Activated CD8-positive, alpha-beta T cell treated with anti-CD3 and anti-CD28 coated beads for 36 hours (primary cell): ENCODE measurements around the gene TMEM129. TPM values are rescaled to one million over a fixed set of nuclear protein-coding genes. Genes with fewer than 3 reads are reported as not detected.

Experiments used
- ATAC-seq: fragments of 200-7000 bp; cut with Tn5 transposase; one replicate; pipeline ENCODE4 v1.10.0; 2021; ENCODE audit warnings: mild to moderate bottlenecking, moderate library complexity
- CTCF ChIA-PET: fragments of 350-600 bp; sonication (Branson Sonifier 250); formaldehyde crosslinking; loops from one replicate; lab custom pipeline; 2021; ENCODE audit warnings: antibody characterized with exemption; lab: Charles Lee
- POLR2A ChIA-PET: fragments of 350-600 bp; sonication (Branson Sonifier 250); formaldehyde crosslinking; loops from one replicate; lab custom pipeline; 2021; ENCODE audit warnings: antibody characterized with exemption; lab: Charles Lee
- DNase-seq: peaks from one replicate; pipeline ENCODE4 v3.0.0-alpha.2; 2020
- H3K27ac Mint-ChIP-seq: one replicate; pipeline ENCODE4 v1.8.0; 2021; ENCODE audit warnings: mild to moderate bottlenecking, mixed read lengths
- H3K27me3 Mint-ChIP-seq: one replicate; pipeline ENCODE4 v1.8.0; 2021; ENCODE audit warnings: mixed read lengths
- H3K36me3 Mint-ChIP-seq: one replicate; pipeline ENCODE4 v1.8.0; 2021; ENCODE audit warnings: low read depth, mixed read lengths
- H3K4me1 Mint-ChIP-seq: one replicate; pipeline ENCODE4 v1.8.0; 2021; ENCODE audit warnings: low read depth, mixed read lengths
- H3K4me3 Mint-ChIP-seq: one replicate; pipeline ENCODE4 v1.8.0; 2021; ENCODE audit warnings: mild to moderate bottlenecking, moderate library complexity, mixed read lengths
- H3K9me3 Mint-ChIP-seq: one replicate; pipeline ENCODE4 v1.8.0; 2021; ENCODE audit warnings: mixed read lengths
- intact Hi-C: fragments of 100-400 bp; cut with micrococcal nuclease; formaldehyde crosslinking; loops from one replicate; pipeline ENCODE4 v1.10.0; 2022
- total RNA-seq, 2 experiments: library from RNA; stranded (reverse); gene quantifications; one replicate each; pipeline ENCODE4 v1.2.3, GENCODE V29; 2021
- TF ChIP-seq, protein P1 (sequence below): fragments of 200-600 bp; IDR thresholded peaks from one replicate; pipeline ENCODE4 v1.8.0; 2022; ENCODE audit warnings: antibody characterized with exemption, mild to moderate bottlenecking

The TMEM129 gene
- total RNA-seq, 2 experiments from 2014 or later, result 17.8 to 18.2 TPM

DNA sequence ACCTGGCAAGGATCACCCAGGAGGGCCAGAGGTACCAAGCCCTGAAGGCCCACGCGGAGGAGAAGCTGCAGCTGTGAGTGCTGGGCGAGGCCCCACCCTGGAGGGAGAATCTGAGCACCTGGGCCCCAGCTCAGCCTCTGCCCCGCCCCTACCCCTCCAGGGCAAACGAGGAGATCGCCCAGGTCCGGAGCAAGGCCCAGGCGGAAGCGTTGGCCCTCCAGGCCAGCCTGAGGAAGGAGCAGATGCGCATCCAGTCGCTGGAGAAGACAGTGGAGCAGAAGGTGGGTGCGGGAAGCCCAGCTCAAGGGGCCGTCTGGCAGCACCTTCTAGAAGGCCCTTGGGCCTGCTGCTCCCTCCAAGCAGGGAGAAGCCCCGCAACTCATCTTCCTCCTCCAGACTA lies 23.4 kb upstream of the TMEM129 start:
- intact Hi-C loops, result no loop called here
- peaks cover 27% of the 10 kb centered on the region for H3K36me3 Mint-ChIP-seq
- no peak for DNase-seq
- no peaks in the 10 kb centered on the region for H3K4me1 Mint-ChIP-seq
- ChIA-PET CTCF (interaction anchor here (1.1 to 7.6 kb wide), 9 partner anchors 10 to 166 kb away, joined by 3 to 139 read pairs (median 5); no protein-coding TSS in a partner anchor), POLR2A (interaction anchor here (0.6 to 2.3 kb wide), 6 partner anchors 10 to 66 kb away, joined by 3 to 9 read pairs (median 4); no protein-coding TSS in a partner anchor)
- TF ChIP-seq, protein P1, sequence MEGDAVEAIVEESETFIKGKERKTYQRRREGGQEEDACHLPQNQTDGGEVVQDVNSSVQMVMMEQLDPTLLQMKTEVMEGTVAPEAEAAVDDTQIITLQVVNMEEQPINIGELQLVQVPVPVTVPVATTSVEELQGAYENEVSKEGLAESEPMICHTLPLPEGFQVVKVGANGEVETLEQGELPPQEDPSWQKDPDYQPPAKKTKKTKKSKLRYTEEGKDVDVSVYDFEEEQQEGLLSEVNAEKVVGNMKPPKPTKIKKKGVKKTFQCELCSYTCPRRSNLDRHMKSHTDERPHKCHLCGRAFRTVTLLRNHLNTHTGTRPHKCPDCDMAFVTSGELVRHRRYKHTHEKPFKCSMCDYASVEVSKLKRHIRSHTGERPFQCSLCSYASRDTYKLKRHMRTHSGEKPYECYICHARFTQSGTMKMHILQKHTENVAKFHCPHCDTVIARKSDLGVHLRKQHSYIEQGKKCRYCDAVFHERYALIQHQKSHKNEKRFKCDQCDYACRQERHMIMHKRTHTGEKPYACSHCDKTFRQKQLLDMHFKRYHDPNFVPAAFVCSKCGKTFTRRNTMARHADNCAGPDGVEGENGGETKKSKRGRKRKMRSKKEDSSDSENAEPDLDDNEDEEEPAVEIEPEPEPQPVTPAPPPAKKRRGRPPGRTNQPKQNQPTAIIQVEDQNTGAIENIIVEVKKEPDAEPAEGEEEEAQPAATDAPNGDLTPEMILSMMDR, result no peak
- ATAC-seq, result no peak
- no peaks in the 10 kb centered on the region for H3K9me3 Mint-ChIP-seq
- no peak overlapping the region for H3K4me3 Mint-ChIP-seq
- H3K27ac Mint-ChIP-seq, result no peak overlapping the region
- no peaks in the 10 kb centered on the region for H3K27me3 Mint-ChIP-seq

DNA sequence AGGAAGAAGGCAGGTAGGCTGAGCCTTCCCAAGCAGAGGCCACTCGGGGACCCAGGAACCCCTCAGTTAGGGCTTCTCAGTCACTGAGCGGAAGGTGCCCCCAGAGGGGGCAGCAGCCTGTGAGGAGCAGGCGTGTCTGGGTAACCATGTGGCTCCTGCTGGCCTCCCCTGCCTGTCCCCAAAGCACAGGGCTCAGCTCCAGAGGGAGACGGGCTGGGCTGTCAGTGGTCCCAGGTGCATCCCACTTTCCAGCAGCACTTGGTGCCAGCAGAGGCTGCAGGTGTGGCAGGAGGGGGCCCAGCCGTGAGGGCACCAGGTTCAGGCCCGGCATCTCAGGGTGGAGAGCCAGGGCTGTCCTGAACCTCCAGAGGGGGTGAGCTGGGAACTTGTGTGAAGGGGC lies 22.9 kb upstream of the TMEM129 start:
- ATAC-seq, result no peak
- Mint-ChIP-seq H3K27me3 (no peaks in the 10 kb centered on the region), H3K36me3 (peaks cover 30% of the 10 kb centered on the region), H3K4me3 (no peak overlapping the region), H3K27ac (no peak overlapping the region), H3K9me3 (no peaks in the 10 kb centered on the region), H3K4me1 (no peaks in the 10 kb centered on the region)
- CTCF ChIA-PET, result interaction anchor here (0.6 to 7.6 kb wide), 5 partner anchors 21 to 166 kb away, joined by 3 to 139 read pairs (median 4); no protein-coding TSS in a partner anchor
- POLR2A ChIA-PET, result interaction anchor here (0.9 to 2.3 kb wide), 7 partner anchors 9 to 66 kb away, joined by 3 to 9 read pairs (median 4); no protein-coding TSS in a partner anchor
- TF ChIP-seq, protein P1, result no peak
- intact Hi-C loops, result no loop called here
- DNase-seq, result no peak

DNA sequence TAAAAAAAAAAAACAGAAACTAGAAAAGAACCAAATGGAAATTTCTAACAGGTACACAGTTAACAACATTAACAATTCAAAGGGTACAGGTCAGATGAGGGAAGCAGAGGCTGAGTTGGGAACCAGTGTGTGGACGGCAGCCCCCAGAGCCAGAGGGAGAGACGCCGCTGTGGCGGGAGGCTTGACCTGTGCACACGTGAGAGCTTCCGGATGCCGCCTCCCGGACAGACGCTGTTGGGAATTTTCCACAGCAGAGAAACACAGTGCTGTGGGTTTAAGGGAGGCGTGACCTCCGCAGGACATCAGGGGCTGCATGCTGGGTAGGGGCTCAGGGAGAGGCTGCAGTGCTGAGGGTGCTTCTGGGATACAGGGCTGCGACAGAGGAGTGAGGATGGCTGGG lies 22.4 kb upstream of the TMEM129 start:
- H3K27ac Mint-ChIP-seq, result no peak overlapping the region
- H3K9me3 Mint-ChIP-seq, result peaks cover 2% of the 10 kb centered on the region
- ATAC-seq (no peak), DNase-seq (no peak)
- intact Hi-C loops, result no loop called here
- TF ChIP-seq, protein P1, result no peak
- no peak overlapping the region for H3K4me3 Mint-ChIP-seq
- no peaks in the 10 kb centered on the region for H3K27me3 Mint-ChIP-seq
- CTCF ChIA-PET, result interaction anchor here (0.6 to 7.6 kb wide), 2 partner anchors 60 to 65 kb away, joined by 4 to 139 read pairs; no protein-coding TSS in a partner anchor
- POLR2A ChIA-PET, result interaction anchor here (0.9 to 2.3 kb wide), 5 partner anchors 9 to 67 kb away, joined by 3 to 9 read pairs (median 3); no protein-coding TSS in a partner anchor
- H3K4me1 Mint-ChIP-seq, result no peaks in the 10 kb centered on the region
- peaks cover 34% of the 10 kb centered on the region for H3K36me3 Mint-ChIP-seq

DNA sequence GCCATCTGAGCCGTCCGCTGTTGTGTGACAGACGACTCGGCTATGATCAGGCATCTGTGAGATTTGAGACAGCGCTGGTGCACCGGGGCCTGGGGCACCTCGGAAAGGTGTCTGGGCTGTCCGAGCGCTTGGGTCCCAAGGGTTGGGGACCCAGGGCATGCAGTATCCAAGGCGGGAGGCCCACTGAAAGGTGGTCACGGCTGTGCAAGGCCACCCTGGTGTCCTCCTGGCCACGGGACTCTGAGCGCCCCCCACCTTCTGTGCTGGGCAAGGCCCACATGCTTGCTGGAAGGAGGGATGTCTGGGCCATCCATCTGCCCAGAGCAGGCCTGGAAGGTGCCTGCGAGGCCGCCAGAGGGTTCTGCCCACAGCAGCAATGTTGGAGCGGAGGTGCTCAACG lies 20.1 kb upstream of the TMEM129 start:
- peaks cover 57% of the 10 kb centered on the region for H3K36me3 Mint-ChIP-seq
- ChIA-PET CTCF (interaction anchor here (1.4 to 3.0 kb wide), 2 partner anchors 48 to 69 kb away, joined by 3 to 13 read pairs; no protein-coding TSS in a partner anchor), POLR2A (interaction anchor here (1.3 to 2.1 kb wide), 3 partner anchors 10 to 70 kb away, joined by 3 to 6 read pairs (median 4); no protein-coding TSS in a partner anchor)
- no peaks in the 10 kb centered on the region for H3K4me1 Mint-ChIP-seq
- TF ChIP-seq, protein P1, result no peak
- peaks cover 9% of the 10 kb centered on the region for H3K9me3 Mint-ChIP-seq
- H3K4me3 Mint-ChIP-seq, result no peak overlapping the region
- intact Hi-C loops, result no loop called here
- DNase-seq, result no peak
- ATAC-seq, result no peak
- H3K27ac Mint-ChIP-seq, result no peak overlapping the region
- H3K27me3 Mint-ChIP-seq, result no peaks in the 10 kb centered on the region

DNA sequence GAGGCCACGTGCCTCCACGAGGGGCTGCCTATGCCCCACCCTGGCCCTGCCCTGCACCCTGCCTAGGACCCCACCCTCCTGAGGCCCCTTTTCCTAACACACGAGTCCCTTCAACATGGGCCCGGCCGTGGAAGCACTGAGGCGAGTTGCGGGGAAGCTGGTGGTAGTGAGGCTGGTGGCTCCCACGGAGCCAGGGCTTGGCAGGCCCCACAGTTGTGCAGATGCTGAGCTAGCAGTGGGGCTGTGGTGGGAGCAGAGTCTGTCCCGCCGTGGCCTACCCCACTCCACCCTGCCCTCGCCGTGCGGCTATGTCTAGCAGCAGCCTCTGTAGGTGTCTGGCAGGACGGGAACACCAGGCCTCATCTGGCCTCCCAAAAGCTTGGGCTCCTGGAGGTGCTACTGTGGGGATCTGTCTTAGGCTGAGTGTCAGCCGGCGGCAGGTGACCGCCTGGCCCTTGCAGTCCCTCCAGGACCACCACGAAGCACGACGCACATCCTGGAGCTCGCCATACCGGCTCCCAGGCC lies 19.0 kb upstream of the TMEM129 start:
- H3K9me3 Mint-ChIP-seq, result peaks cover 9% of the 10 kb centered on the region
- no peak overlapping the region for H3K4me3 Mint-ChIP-seq
- no peaks in the 10 kb centered on the region for H3K27me3 Mint-ChIP-seq
- intact Hi-C loops, result no loop called here
- ChIA-PET POLR2A (interaction anchor here (0.6 to 2.1 kb wide), 8 partner anchors 9 to 68 kb away, joined by 3 to 9 read pairs (median 3); partner anchors contain the start of gene FGFR3), CTCF (interaction anchor here (1.4 to 3.0 kb wide), 4 partner anchors 8 to 70 kb away, joined by 3 to 13 read pairs (median 6); no protein-coding TSS in a partner anchor)
- H3K27ac Mint-ChIP-seq, result no peak overlapping the region
- peaks cover 67% of the 10 kb centered on the region for H3K36me3 Mint-ChIP-seq
- ATAC-seq (no peak), DNase-seq (no peak)
- TF ChIP-seq, protein P1, result no peak
- H3K4me1 Mint-ChIP-seq, result no peaks in the 10 kb centered on the region
